ENCODE results near the gene ATP5ME.
A peak's percentile ranks its signal among the peaks of the same experiment; 100 is the strongest.

The ATP5ME gene

GRCh38 chr4:679104-679481 is 5.0 kb upstream of the ATP5ME start:
- no peak overlapping the region for H3K4me3 ChIP-seq (ENCODE audit: low read depth in 1 of 5, low read length in 5 of 5)
- H3K9me3 ChIP-seq (ENCODE audit: control insufficient read depth in 5 of 5, low read length in 5 of 5), result no peaks in the 10 kb centered on the region
- no peaks in the 10 kb centered on the region for H3K27me3 ChIP-seq (ENCODE audit: control insufficient read depth in 5 of 5, insufficient read depth in 4 of 5, low read length in 5 of 5)
- peak overlapping the region in 1 of 5 donors; percentile 25 for H3K9ac ChIP-seq (ENCODE audit: low read length in 5 of 5)
- peaks cover 1 to 50% (median 36%) of the 10 kb centered on the region in 5 donors for H3K4me1 ChIP-seq (ENCODE audit: control insufficient read depth in 5 of 5, insufficient read depth in 5 of 5, low read length in 5 of 5)
- H3K27ac ChIP-seq (ENCODE audit: low read depth, low read length), result no peak overlapping the region
- H3K36me3 ChIP-seq (ENCODE audit: control insufficient read depth in 5 of 5, insufficient read depth in 5 of 5, low read length in 5 of 5), result no peaks in the 10 kb centered on the region

GRCh38 chr4:678331-679103 is 4.4 kb upstream of the ATP5ME start:
- Histone ChIP-seq H3K27me3 (ENCODE audit: control insufficient read depth in 5 of 5, insufficient read depth in 4 of 5, low read length in 5 of 5) (no peaks in the 10 kb centered on the region), H3K4me3 (ENCODE audit: low read depth in 1 of 5, low read length in 5 of 5) (no peak overlapping the region), H3K27ac (ENCODE audit: low read depth, low read length) (no peak overlapping the region), H3K9me3 (ENCODE audit: control insufficient read depth in 5 of 5, low read length in 5 of 5) (no peaks in the 10 kb centered on the region), H3K9ac (ENCODE audit: low read length in 5 of 5) (no peak overlapping the region), H3K4me1 (ENCODE audit: control insufficient read depth in 5 of 5, insufficient read depth in 5 of 5, low read length in 5 of 5) (peaks cover 2 to 46% (median 32%) of the 10 kb centered on the region in 5 donors), H3K36me3 (ENCODE audit: control insufficient read depth in 5 of 5, insufficient read depth in 5 of 5, low read length in 5 of 5) (no peaks in the 10 kb centered on the region)

GRCh38 chr4:677431-678293 is 3.6 kb upstream of the ATP5ME start:
- Histone ChIP-seq H3K27me3 (ENCODE audit: control insufficient read depth in 5 of 5, insufficient read depth in 4 of 5, low read length in 5 of 5) (no peaks in the 10 kb centered on the region), H3K9me3 (ENCODE audit: control insufficient read depth in 5 of 5, low read length in 5 of 5) (no peaks in the 10 kb centered on the region), H3K9ac (ENCODE audit: low read length in 5 of 5) (no peak overlapping the region), H3K36me3 (ENCODE audit: control insufficient read depth in 5 of 5, insufficient read depth in 5 of 5, low read length in 5 of 5) (peaks cover 0 to under 1% (median 0%) of the 10 kb centered on the region in 5 donors), H3K4me3 (ENCODE audit: low read depth in 1 of 5, low read length in 5 of 5) (no peak overlapping the region), H3K4me1 (ENCODE audit: control insufficient read depth in 5 of 5, insufficient read depth in 5 of 5, low read length in 5 of 5) (peaks cover 3 to 45% (median 35%) of the 10 kb centered on the region in 5 donors), H3K27ac (ENCODE audit: low read depth, low read length) (no peak overlapping the region)

- Histone ChIP-seq H3K27me3 (ENCODE audit: control insufficient read depth in 5 of 5, insufficient read depth in 4 of 5, low read length in 5 of 5) (no peaks in the 10 kb centered on the region), H3K36me3 (ENCODE audit: control insufficient read depth in 5 of 5, insufficient read depth in 5 of 5, low read length in 5 of 5) (peaks cover 0 to 8% (median 6%) of the 10 kb centered on the region in 5 donors), H3K9me3 (ENCODE audit: control insufficient read depth in 5 of 5, low read length in 5 of 5) (no peaks in the 10 kb centered on the region), H3K27ac (ENCODE audit: low read depth, low read length) (no peak overlapping the region), H3K4me3 (ENCODE audit: low read depth in 1 of 5, low read length in 5 of 5) (no peak overlapping the region), H3K4me1 (ENCODE audit: control insufficient read depth in 5 of 5, insufficient read depth in 5 of 5, low read length in 5 of 5) (peaks cover 3 to 45% (median 35%) of the 10 kb centered on the region in 5 donors), H3K9ac (ENCODE audit: low read length in 5 of 5) (no peak overlapping the region)
These were observed 2.8 kb upstream of the ATP5ME start for GRCh38 chr4:676871-677235.

- Histone ChIP-seq H3K36me3 (ENCODE audit: control insufficient read depth in 5 of 5, insufficient read depth in 5 of 5, low read length in 5 of 5) (peaks cover 0 to 15% (median 12%) of the 10 kb centered on the region in 5 donors), H3K9ac (ENCODE audit: low read length in 5 of 5) (no peak overlapping the region), H3K27me3 (ENCODE audit: control insufficient read depth in 5 of 5, insufficient read depth in 4 of 5, low read length in 5 of 5) (no peaks in the 10 kb centered on the region), H3K4me1 (ENCODE audit: control insufficient read depth in 5 of 5, insufficient read depth in 5 of 5, low read length in 5 of 5) (peaks cover 3 to 42% (median 35%) of the 10 kb centered on the region in 5 donors), H3K4me3 (ENCODE audit: low read depth in 1 of 5, low read length in 5 of 5) (no peak overlapping the region), H3K27ac (ENCODE audit: low read depth, low read length) (no peak overlapping the region), H3K9me3 (ENCODE audit: control insufficient read depth in 5 of 5, low read length in 5 of 5) (no peaks in the 10 kb centered on the region)
These were observed 2.1 kb upstream of the ATP5ME start for GRCh38 chr4:675980-676870.

- Histone ChIP-seq H3K27ac (ENCODE audit: low read depth, low read length) (peak overlapping the region; percentile 97), H3K4me1 (ENCODE audit: control insufficient read depth in 5 of 5, insufficient read depth in 5 of 5, low read length in 5 of 5) (peaks cover 3 to 33% (median 26%) of the 10 kb centered on the region in 5 donors)
These were observed 1.2 kb upstream of the ATP5ME start for GRCh38 chr4:675036-675882.

GRCh38 chr4:673349-674091 is 556 bp downstream of the ATP5ME start:
- peak overlapping the region; percentile 16 to 90 (median 71) for H3K9ac ChIP-seq (ENCODE audit: low read length in 5 of 5)
- H3K4me3 ChIP-seq (ENCODE audit: low read depth in 1 of 5, low read length in 5 of 5), result peak overlapping the region; percentile 48 to 92 (median 72)
- H3K36me3 ChIP-seq (ENCODE audit: control insufficient read depth in 5 of 5, insufficient read depth in 5 of 5, low read length in 5 of 5), result peaks cover 0 to 22% (median 19%) of the 10 kb centered on the region in 5 donors
- H3K9me3 ChIP-seq (ENCODE audit: control insufficient read depth in 5 of 5, low read length in 5 of 5), result no peaks in the 10 kb centered on the region
- peaks cover 3 to 29% (median 25%) of the 10 kb centered on the region in 5 donors for H3K4me1 ChIP-seq (ENCODE audit: control insufficient read depth in 5 of 5, insufficient read depth in 5 of 5, low read length in 5 of 5)
- peak overlapping the region; percentile 30 for H3K27ac ChIP-seq (ENCODE audit: low read depth, low read length)
- no peaks in the 10 kb centered on the region for H3K27me3 ChIP-seq (ENCODE audit: control insufficient read depth in 5 of 5, insufficient read depth in 4 of 5, low read length in 5 of 5)

More at GRCh38 chr4:675036-675882, 1.2 kb upstream of the ATP5ME start:
- H3K36me3 ChIP-seq (ENCODE audit: control insufficient read depth in 5 of 5, insufficient read depth in 5 of 5, low read length in 5 of 5), result peaks cover 0 to 22% (median 19%) of the 10 kb centered on the region in 5 donors
- peak overlapping the region in 4 of 5 donors; percentile 76 to 92 (median 84) for H3K4me3 ChIP-seq (ENCODE audit: low read depth in 1 of 5, low read length in 5 of 5)
- no peaks in the 10 kb centered on the region for H3K9me3 ChIP-seq (ENCODE audit: control insufficient read depth in 5 of 5, low read length in 5 of 5)
- peak overlapping the region; percentile 63 to 100 (median 99) for H3K9ac ChIP-seq (ENCODE audit: low read length in 5 of 5)
- no peaks in the 10 kb centered on the region for H3K27me3 ChIP-seq (ENCODE audit: control insufficient read depth in 5 of 5, insufficient read depth in 4 of 5, low read length in 5 of 5)

GRCh38 chr4:671769-672168 is 2.3 kb downstream of the ATP5ME start:
- Histone ChIP-seq H3K9me3 (ENCODE audit: control insufficient read depth in 5 of 5, low read length in 5 of 5) (no peaks in the 10 kb centered on the region), H3K36me3 (ENCODE audit: control insufficient read depth in 5 of 5, insufficient read depth in 5 of 5, low read length in 5 of 5) (peaks cover 0 to 22% (median 19%) of the 10 kb centered on the region in 5 donors), H3K4me3 (ENCODE audit: low read depth in 1 of 5, low read length in 5 of 5) (no peak overlapping the region), H3K9ac (ENCODE audit: low read length in 5 of 5) (no peak overlapping the region), H3K27me3 (ENCODE audit: control insufficient read depth in 5 of 5, insufficient read depth in 4 of 5, low read length in 5 of 5) (peaks cover 0 to 2% (median 0%) of the 10 kb centered on the region in 5 donors), H3K4me1 (ENCODE audit: control insufficient read depth in 5 of 5, insufficient read depth in 5 of 5, low read length in 5 of 5) (peaks cover 2 to 24% (median 20%) of the 10 kb centered on the region in 5 donors), H3K27ac (ENCODE audit: low read depth, low read length) (no peak overlapping the region)

Data from subcutaneous abdominal adipose tissue (tissue), 5 donors.